ENCODE results near the gene DUSP1. TPM values are rescaled to one million over a fixed set of nuclear protein-coding genes. Genes with fewer than 3 reads are reported as not detected.
A peak's percentile ranks its signal among the peaks of the same experiment; 100 is the strongest.

The DUSP1 gene
- 25.3 TPM for total RNA-seq (ENCODE audit: unreplicated experiment)
- long read RNA-seq, transcript DUSP1-201 (4 exons, 2,019 nt): major isoform, 19 of 24 reads
- long read RNA-seq, partial matches to known transcripts: 2 of 24 reads
- long read RNA-seq, other reads (novel, unspliced or antisense): 3 of 24 reads

GRCh38 chr5:172770675-172771438 lies at the start of gene DUSP1:
Gene DUSP1 (minus strand): TSS chr5:172771195. CDS start chr5:172770952, 243 bp downstream.
- no peaks in the 10 kb centered on the region for H3K9me3 Mint-ChIP-seq (ENCODE audit: unreplicated experiment)

GRCh38 chr5:172820046-172820767 lies 49.2 kb upstream of the DUSP1 start:
- Mint-ChIP-seq H3K4me1 (ENCODE audit: unreplicated experiment) (peaks cover 10% of the 10 kb centered on the region), H3K27ac (ENCODE audit: unreplicated experiment) (no peak overlapping the region), H3K27me3 (ENCODE audit: unreplicated experiment) (peaks cover 6% of the 10 kb centered on the region), H3K9me3 (ENCODE audit: unreplicated experiment) (peaks cover 1% of the 10 kb centered on the region), H3K4me3 (ENCODE audit: unreplicated experiment) (no peak overlapping the region), H3K36me3 (ENCODE audit: low read depth, unreplicated experiment) (no peaks in the 10 kb centered on the region)
- TF ChIP-seq CTCF (IDR thresholded peaks at IDR 0.05; ENCODE audit: unreplicated experiment): no peak
- DNase-seq (ENCODE audit: low spot score): no peak

More at GRCh38 chr5:172770675-172771438, at the start of gene DUSP1:
- H3K27ac Mint-ChIP-seq (ENCODE audit: unreplicated experiment): peak within 1 kb of the TSS; percentile 95
- peak within 1 kb of the TSS; percentile 96 for H3K4me3 Mint-ChIP-seq (ENCODE audit: unreplicated experiment)
- peaks cover 7% of the 10 kb centered on the region for H3K36me3 Mint-ChIP-seq (ENCODE audit: low read depth, unreplicated experiment)
- peaks cover 26% of the 10 kb centered on the region for H3K27me3 Mint-ChIP-seq (ENCODE audit: unreplicated experiment)
- DNase-seq (ENCODE audit: low spot score): peak; percentile 99
- H3K4me1 Mint-ChIP-seq (ENCODE audit: unreplicated experiment): peaks cover 37% of the 10 kb centered on the region
- peak; percentile 57 for TF ChIP-seq CTCF (IDR thresholded peaks at IDR 0.05; ENCODE audit: unreplicated experiment)

GRCh38 chr5:172819569-172819968 lies 48.6 kb upstream of the DUSP1 start:
- TF ChIP-seq CTCF (IDR thresholded peaks at IDR 0.05; ENCODE audit: unreplicated experiment): no peak
- H3K36me3 Mint-ChIP-seq (ENCODE audit: low read depth, unreplicated experiment): no peaks in the 10 kb centered on the region
- no peak overlapping the region for H3K4me3 Mint-ChIP-seq (ENCODE audit: unreplicated experiment)
- peaks cover 4% of the 10 kb centered on the region for H3K27me3 Mint-ChIP-seq (ENCODE audit: unreplicated experiment)
- no peak for DNase-seq (ENCODE audit: low spot score)
- no peak overlapping the region for H3K27ac Mint-ChIP-seq (ENCODE audit: unreplicated experiment)
- no peaks in the 10 kb centered on the region for H3K9me3 Mint-ChIP-seq (ENCODE audit: unreplicated experiment)
- peaks cover 10% of the 10 kb centered on the region for H3K4me1 Mint-ChIP-seq (ENCODE audit: unreplicated experiment)

GRCh38 chr5:172818081-172818480 lies 47.1 kb upstream of the DUSP1 start:
- Mint-ChIP-seq H3K27me3 (ENCODE audit: unreplicated experiment) (peaks cover 2% of the 10 kb centered on the region), H3K9me3 (ENCODE audit: unreplicated experiment) (no peaks in the 10 kb centered on the region), H3K27ac (ENCODE audit: unreplicated experiment) (no peak overlapping the region), H3K36me3 (ENCODE audit: low read depth, unreplicated experiment) (no peaks in the 10 kb centered on the region), H3K4me1 (ENCODE audit: unreplicated experiment) (peaks cover 10% of the 10 kb centered on the region), H3K4me3 (ENCODE audit: unreplicated experiment) (no peak overlapping the region)
- no peak for DNase-seq (ENCODE audit: low spot score)
- TF ChIP-seq CTCF (IDR thresholded peaks at IDR 0.05; ENCODE audit: unreplicated experiment): no peak

Measured in endothelial cell (in vitro differentiated cells).